Gastroesophageal sphincter (tissue), 3 donors: ENCODE measurements around the gene RAMP1.

Experiments
- CTCF ChIP-seq, 4 experiments: fragments of 200-600 bp in 2 of 4; fragments of 450-650 bp in 2 of 4; sonication (generic) in 1 of 4; IDR thresholded peaks; one replicate each; pipeline ENCODE4 v1.5.1; 2017 to 2019; ENCODE audit warnings: antibody characterized with exemption in 4 of 4, mild to moderate bottlenecking in 2 of 4, moderate library complexity in 2 of 4
- EP300 ChIP-seq: sonication (generic); formaldehyde crosslinking; IDR thresholded peaks from one replicate; pipeline ENCODE4 v1.6.1; 2017; ENCODE audit warnings: antibody characterized with exemption, mild to moderate bottlenecking
- POLR2A ChIP-seq, 2 donors: fragments of 450-650 bp; IDR thresholded peaks; one replicate each; pipeline ENCODE4 v1.6.1; 2017; ENCODE audit warnings: antibody characterized with exemption in 2 of 2, mild to moderate bottlenecking in 2 of 2, moderate library complexity in 1 of 2
- POLR2AphosphoS5 ChIP-seq: sonication (generic); formaldehyde crosslinking; IDR thresholded peaks from one replicate; pipeline ENCODE4 v1.6.1; 2017; ENCODE audit warnings: antibody characterized with exemption

- no peak for TF ChIP-seq CTCF (IDR thresholded peaks at IDR 0.05)
- no peak for TF ChIP-seq POLR2AphosphoS5
- TF ChIP-seq EP300 = no peak
- TF ChIP-seq POLR2A (IDR thresholded peaks at IDR 0.05) = no peak
Measured at GRCh38 chr2:237873897-237874551, 14.6 kb downstream of the RAMP1 start.
